NT2/D1 (cell line): ENCODE data around the gene RFC4.

ENCODE experiments used
- SUZ12 ChIP-seq: IDR thresholded peaks from 2 replicates; pipeline ENCODE4 v1.6.1; 2011; ENCODE audit not compliant: insufficient read length, insufficient read depth; ENCODE audit errors: extremely low read depth
- YY1 ChIP-seq: IDR thresholded peaks from 2 replicates; pipeline ENCODE4 v1.6.1; 2011; ENCODE audit not compliant: insufficient read length, insufficient read depth
- ZNF274 ChIP-seq: IDR thresholded peaks from 2 replicates; pipeline ENCODE4 v1.6.1; 2011; ENCODE audit warnings: mild to moderate bottlenecking, low read depth, low read length

- no peak for TF ChIP-seq ZNF274
- no peak for TF ChIP-seq SUZ12
- TF ChIP-seq YY1: no peak
These were observed 30.3 kb downstream of the RFC4 start for GRCh38 chr3:186775999-186776398.
